Neuron (in vitro differentiated cells): ENCODE data around the gene CALML5.

Experiments
- H2AFZ ChIP-seq: one replicate; pipeline ENCODE4 v1.6.1; 2013; ENCODE audit warnings: low read depth, mild to moderate bottlenecking, inconsistent platforms, low read length, moderate library complexity
- H3K27me3 ChIP-seq: one replicate; pipeline ENCODE4 v1.6.1; 2013; ENCODE audit warnings: low read length; ENCODE audit not compliant: insufficient read depth
- H3K36me3 ChIP-seq: one replicate; pipeline ENCODE4 v1.6.1; 2013; ENCODE audit warnings: low read length; ENCODE audit not compliant: insufficient read depth
- H3K4me1 ChIP-seq: one replicate; pipeline ENCODE4 v1.6.1; 2013; ENCODE audit warnings: low read length; ENCODE audit not compliant: insufficient read depth
- H3K4me3 ChIP-seq: 2 replicates; pipeline ENCODE4 v1.5.1; 2013; ENCODE audit warnings: mild to moderate bottlenecking, low read length, moderate library complexity
- H3K9me3 ChIP-seq: one replicate; pipeline ENCODE4 v1.6.1; 2013; ENCODE audit warnings: low read length

Gene CALML5

GRCh38 chr10:5461914-5462840 lies 37.2 kb downstream of the CALML5 start:
- Histone ChIP-seq H3K4me3 (no peak overlapping the region), H3K36me3 (peaks cover 32% of the 10 kb centered on the region), H3K4me1 (peaks cover 20% of the 10 kb centered on the region), H2AFZ (no peak overlapping the region), H3K27me3 (no peaks in the 10 kb centered on the region), H3K9me3 (no peaks in the 10 kb centered on the region)

- Histone ChIP-seq H2AFZ (no peak overlapping the region), H3K4me1 (peaks cover 13% of the 10 kb centered on the region), H3K4me3 (no peak overlapping the region), H3K9me3 (no peaks in the 10 kb centered on the region), H3K36me3 (peaks cover 40% of the 10 kb centered on the region), H3K27me3 (no peaks in the 10 kb centered on the region)
These were observed 38.2 kb downstream of the CALML5 start for GRCh38 chr10:5461203-5461588.

- peaks cover 9% of the 10 kb centered on the region for H3K4me1 ChIP-seq
- no peak overlapping the region for H2AFZ ChIP-seq
- no peaks in the 10 kb centered on the region for H3K9me3 ChIP-seq
- H3K4me3 ChIP-seq: no peak overlapping the region
- peaks cover 46% of the 10 kb centered on the region for H3K36me3 ChIP-seq
- no peaks in the 10 kb centered on the region for H3K27me3 ChIP-seq
These were observed 38.7 kb downstream of the CALML5 start for GRCh38 chr10:5460468-5461202.

- no peak overlapping the region for H2AFZ ChIP-seq
- no peaks in the 10 kb centered on the region for H3K9me3 ChIP-seq
- H3K36me3 ChIP-seq: peaks cover 61% of the 10 kb centered on the region
- no peak overlapping the region for H3K4me3 ChIP-seq
- H3K4me1 ChIP-seq: peaks cover 9% of the 10 kb centered on the region
- no peaks in the 10 kb centered on the region for H3K27me3 ChIP-seq
These were observed 40.2 kb downstream of the CALML5 start for GRCh38 chr10:5458949-5459747.

- Histone ChIP-seq H3K4me3 (no peak overlapping the region), H3K27me3 (no peaks in the 10 kb centered on the region), H3K9me3 (no peaks in the 10 kb centered on the region), H3K36me3 (peaks cover 68% of the 10 kb centered on the region), H2AFZ (no peak overlapping the region), H3K4me1 (peaks cover 9% of the 10 kb centered on the region)
These were observed 40.9 kb downstream of the CALML5 start for GRCh38 chr10:5458425-5458824.

- H2AFZ ChIP-seq: no peak overlapping the region
- peaks cover 75% of the 10 kb centered on the region for H3K36me3 ChIP-seq
- H3K27me3 ChIP-seq: no peaks in the 10 kb centered on the region
- H3K4me1 ChIP-seq: peaks cover 9% of the 10 kb centered on the region
- no peaks in the 10 kb centered on the region for H3K9me3 ChIP-seq
- H3K4me3 ChIP-seq: no peak overlapping the region
These were observed 41.6 kb downstream of the CALML5 start for GRCh38 chr10:5457741-5458140.

- Histone ChIP-seq H3K27me3 (no peaks in the 10 kb centered on the region), H3K9me3 (no peaks in the 10 kb centered on the region), H3K4me3 (no peak overlapping the region), H3K36me3 (peaks cover 86% of the 10 kb centered on the region), H2AFZ (no peak overlapping the region), H3K4me1 (peaks cover 8% of the 10 kb centered on the region)
These were observed 42.8 kb downstream of the CALML5 start for GRCh38 chr10:5456563-5456962.

- no peaks in the 10 kb centered on the region for H3K27me3 ChIP-seq
- peaks cover 72% of the 10 kb centered on the region for H3K36me3 ChIP-seq
- H3K9me3 ChIP-seq: no peaks in the 10 kb centered on the region
- no peak overlapping the region for H3K4me3 ChIP-seq
- peaks cover 12% of the 10 kb centered on the region for H3K4me1 ChIP-seq
- H2AFZ ChIP-seq: no peak overlapping the region
These were observed 45.5 kb downstream of the CALML5 start for GRCh38 chr10:5453749-5454489.

- H3K4me1 ChIP-seq: peaks cover 27% of the 10 kb centered on the region
- H3K36me3 ChIP-seq: peaks cover 41% of the 10 kb centered on the region
- H3K9me3 ChIP-seq: no peaks in the 10 kb centered on the region
- no peaks in the 10 kb centered on the region for H3K27me3 ChIP-seq
- H2AFZ ChIP-seq: no peak overlapping the region
- H3K4me3 ChIP-seq: no peak overlapping the region
These were observed 48.6 kb downstream of the CALML5 start for GRCh38 chr10:5450605-5451384.

GRCh38 chr10:5449823-5450222 lies 49.5 kb downstream of the CALML5 start:
- no peak overlapping the region for H2AFZ ChIP-seq
- H3K9me3 ChIP-seq: no peaks in the 10 kb centered on the region
- H3K36me3 ChIP-seq: peaks cover 32% of the 10 kb centered on the region
- H3K4me3 ChIP-seq: peak overlapping the region; percentile 2
- H3K27me3 ChIP-seq: no peaks in the 10 kb centered on the region
- H3K4me1 ChIP-seq: peaks cover 27% of the 10 kb centered on the region

- Histone ChIP-seq H3K4me3 (peak overlapping the region; percentile 80), H3K27me3 (no peaks in the 10 kb centered on the region), H3K36me3 (peaks cover 26% of the 10 kb centered on the region), H3K4me1 (peaks cover 27% of the 10 kb centered on the region), H3K9me3 (no peaks in the 10 kb centered on the region), H2AFZ (no peak overlapping the region)
These were observed 50.1 kb downstream of the CALML5 start for GRCh38 chr10:5449227-5449626.
